ENCODE results near the gene DUSP5.

DUSP5 gene

DNA sequence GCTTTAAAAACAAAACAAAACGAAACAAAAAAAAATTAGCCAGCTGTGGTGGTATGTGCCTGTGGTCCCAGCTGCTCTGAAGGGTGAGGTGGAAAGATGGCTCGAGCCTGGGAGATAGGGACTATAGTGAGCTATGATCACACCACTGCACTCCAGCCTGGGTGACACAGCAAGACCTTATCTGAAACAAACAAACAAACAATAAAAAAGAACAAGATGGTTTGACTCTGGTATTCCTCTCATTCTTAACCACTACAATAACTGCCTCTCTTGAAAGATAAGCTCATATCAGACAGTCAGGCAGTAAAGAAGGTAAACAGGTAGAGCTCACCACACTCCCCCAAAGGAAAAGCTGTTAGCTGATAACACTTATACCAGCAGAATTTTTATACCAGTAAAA is 14.1 kb upstream of the DUSP5 start:
- DNase-seq: no peak

DNA sequence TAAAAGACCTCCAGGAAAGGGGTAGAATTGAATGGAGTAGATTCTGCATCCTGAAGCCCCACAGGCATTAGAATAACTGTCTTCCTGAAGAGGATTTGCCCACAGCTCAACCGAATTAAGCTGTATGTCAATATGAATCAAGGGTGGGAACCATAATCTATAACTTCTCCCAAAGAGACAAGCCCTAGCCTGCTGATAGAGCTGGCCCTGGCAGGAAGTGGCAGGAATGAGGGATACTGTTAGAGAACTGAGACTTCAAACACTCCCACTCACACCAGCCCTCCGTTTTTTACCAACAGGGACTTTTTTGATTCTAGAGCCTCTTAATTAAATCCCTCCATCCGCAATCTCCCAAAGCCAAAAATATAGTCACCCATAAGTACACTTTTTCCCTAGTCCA is 12.2 kb upstream of the DUSP5 start:
- no peak for DNase-seq

DNA sequence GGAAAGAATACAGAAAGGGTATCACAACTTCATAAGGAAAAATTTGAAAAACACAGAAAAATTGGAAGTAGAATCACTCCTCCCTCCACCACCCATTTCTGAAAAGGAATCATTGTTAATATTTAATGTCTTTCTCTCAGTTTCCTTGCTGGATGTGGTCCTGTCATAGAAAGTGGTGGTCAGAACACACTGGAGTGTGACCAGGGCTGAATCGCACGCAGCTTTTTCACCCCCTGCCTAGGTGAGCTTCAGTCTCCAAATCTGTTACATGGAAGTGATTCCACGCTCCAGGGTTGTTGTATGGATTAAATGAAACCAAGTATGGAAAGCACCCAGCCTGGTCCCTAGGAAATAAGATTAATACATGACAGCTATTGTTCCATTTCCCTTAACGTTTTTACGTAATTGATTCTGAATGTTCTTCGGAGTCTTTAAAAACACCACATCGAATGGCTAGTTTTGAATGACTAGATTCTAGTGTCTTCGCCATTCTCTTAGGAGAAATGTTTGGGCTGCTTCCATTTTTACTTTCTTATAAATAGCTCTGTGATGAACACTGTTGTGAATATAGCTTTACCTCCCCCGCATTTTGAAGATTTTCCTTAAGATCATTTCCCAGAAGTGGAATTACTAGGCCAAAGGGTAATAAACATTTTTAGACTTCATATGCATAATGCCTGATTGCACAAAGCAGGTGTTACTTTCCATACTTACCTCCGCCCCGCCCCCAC is 10.9 kb upstream of the DUSP5 start:
- no peak for DNase-seq

DNA sequence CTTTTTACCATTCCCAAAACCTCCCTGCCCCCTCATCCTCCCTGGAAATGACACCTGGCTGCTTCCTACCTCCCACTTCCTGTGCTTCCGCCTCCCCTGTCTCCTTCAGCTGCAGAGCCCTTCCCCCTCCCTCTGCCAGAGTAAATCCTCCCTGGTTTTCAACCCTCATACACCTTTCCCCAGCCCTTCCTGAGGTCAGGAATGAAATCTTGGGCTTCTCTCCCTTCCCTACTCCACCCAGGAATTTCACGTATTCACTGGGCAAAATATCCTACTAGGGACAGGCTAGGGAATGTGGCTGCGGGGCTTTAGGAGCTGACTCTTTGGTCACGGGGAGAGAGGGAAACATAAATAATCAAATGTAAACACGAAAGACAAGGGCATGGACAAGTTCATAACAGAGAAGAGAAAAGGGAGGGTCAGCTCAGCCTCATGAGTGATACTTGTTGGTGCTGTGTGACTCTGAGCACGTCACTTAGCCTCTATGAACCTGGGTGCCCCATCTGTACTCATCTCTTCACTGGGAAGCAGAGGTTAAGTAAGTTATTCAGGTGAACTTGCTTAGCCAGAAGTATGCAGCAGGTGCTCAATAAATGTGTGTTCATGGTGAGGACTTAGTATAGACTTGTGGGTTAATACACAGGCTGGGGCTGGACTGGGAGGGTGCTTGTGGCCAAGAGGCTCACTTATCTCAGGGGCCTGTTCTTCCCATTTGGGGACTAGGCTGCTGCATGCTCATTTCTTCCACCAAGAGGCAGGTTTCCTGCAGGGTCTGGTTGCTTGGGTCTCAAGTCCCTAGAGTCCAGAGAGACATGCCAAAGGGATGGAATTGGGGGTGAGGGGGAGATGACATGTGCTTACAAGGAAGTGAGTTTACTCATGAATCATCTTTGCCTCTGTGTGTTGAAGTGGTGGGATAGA is 10.0 kb upstream of the DUSP5 start:
- DNase-seq: no peak

DNA sequence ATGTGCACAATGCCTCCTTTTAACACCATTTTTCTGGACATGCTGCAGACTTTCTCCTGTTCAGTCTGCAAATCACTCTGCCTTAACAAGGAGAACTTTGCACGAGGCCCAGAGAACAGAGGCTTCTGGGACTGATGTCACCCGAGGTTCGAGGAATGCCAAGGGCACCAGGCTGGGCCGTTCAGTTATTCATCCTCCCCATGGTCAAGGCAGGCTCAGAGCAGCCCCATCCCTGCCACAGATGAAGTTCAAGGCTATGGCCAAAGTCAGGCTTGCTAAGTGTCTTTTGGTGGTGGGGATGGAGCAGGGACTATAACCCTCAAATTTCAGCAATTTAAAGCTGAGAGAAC is 9.4 kb upstream of the DUSP5 start:
- no peak for DNase-seq

DNA sequence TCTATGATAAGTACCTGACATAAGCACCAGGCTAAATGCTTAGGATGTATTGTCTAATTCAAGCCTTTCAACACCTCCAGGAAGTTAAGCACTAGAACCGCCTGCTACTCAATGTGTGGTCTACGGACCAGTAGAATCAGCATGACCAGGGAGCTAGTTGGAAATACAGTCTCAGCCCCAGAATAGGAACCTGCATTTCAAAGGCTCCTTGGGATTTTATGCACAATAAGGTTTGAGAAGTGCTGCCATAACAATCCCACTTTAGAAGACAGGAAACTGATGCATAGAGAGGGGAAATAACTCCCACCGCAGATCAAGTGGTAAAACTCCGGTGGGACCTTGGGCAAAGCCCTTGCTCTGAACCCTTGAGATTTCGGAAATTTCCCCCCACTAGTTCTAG is 8.8 kb upstream of the DUSP5 start:
- DNase-seq: no peak

DNA sequence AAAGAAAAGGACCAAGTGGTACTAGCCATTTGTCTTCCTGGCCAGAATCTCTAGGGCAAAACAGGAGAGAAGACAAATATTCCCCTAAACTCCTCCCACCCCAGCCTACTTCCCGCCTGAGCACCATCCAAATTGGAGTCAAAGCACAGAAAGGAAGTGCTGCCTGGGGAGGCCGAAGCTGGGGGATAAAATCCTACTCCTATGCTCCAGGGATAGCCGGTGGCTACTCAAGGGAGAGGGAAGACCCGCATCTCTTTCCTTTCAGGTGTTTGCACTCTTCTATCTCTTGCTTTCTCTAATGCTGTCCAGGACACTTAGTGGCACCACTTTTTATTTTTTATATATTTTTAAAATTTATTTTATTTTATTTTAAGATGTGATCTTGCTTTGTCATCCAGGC is 7.1 kb upstream of the DUSP5 start:
- no peak for DNase-seq

DNA sequence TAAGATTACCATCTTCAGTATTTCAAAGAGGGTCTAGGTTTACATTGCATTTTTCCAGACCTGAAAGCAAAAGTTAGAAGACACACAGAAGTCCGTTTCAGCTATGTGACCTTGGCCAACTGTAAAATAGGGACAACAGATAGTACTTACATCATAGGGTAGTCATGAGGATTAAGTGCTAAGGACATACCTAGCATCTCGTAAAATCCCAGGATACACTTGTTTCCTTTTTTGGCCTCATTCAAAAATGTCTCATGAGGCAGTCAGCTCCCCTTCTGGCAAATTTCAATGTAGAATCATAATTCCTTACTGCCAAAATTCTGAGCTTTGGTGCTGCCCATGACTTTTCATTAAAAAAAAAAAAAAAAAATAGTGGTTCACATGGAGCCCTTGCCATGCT is 6.4 kb upstream of the DUSP5 start:
- DNase-seq: no peak

DNA sequence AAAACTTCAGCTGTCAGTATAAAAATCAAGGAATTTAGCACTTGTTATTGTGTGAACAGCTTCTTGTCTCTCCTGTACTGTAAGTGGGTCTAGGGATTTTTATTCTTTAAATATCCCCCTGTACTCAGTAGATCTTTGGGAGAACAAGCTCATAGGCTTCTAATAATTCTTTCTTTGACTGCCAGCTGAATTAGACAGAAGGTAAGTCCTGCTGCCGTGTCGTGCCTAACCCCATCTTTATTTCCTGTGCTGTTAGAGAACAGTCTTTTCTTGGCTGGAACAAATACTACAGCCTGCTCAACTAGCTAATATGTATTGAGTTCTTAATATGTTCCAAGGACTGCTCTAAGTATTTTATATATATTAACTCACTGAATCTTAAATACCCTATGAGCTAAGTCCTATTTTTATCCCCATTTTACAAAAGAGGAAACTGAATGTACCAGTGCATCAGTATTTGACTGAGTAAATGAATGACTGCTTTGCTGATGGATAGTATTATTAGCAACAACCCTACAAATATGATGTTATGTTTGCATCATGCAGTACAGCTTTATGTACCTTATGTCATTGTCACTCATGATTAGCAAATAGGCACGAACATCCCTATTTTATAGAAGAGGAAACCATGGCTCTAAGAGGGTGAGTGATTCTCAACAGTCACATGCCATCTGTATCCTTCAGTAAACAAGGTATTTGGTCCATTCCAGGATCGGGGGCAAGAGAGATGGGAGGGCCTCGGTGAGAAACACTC is 5.5 kb upstream of the DUSP5 start:
- DNase-seq: no peak

DNA sequence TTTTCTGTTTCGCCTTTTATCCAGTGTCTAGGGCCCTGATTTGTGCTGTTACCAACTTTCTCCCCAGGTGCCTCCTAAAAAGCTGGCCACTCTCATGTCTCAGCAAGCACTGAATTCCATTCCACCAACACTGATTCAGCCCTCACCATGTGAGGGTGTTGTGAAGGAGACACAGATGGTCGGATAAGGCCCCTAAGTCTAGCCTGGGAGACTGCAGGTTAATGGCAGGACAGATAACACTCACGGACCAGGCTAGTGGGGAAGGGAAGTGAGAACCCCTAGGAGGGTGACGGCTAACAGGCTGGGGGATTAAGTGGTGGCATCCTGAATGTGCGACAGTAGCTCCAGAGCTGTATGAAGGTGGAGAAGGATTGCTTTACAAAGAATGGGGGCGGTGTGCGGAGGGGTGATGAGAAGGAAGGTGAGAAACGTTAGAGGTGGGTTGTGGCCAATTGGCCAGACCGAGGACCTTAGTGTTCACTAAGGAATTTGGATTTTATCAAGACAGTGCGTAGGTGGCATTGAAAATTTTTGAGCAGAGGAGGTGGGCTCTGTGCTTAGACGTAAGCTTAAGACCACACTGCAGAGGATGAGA is 3.8 kb upstream of the DUSP5 start:
- DNase-seq: no peak

DNA sequence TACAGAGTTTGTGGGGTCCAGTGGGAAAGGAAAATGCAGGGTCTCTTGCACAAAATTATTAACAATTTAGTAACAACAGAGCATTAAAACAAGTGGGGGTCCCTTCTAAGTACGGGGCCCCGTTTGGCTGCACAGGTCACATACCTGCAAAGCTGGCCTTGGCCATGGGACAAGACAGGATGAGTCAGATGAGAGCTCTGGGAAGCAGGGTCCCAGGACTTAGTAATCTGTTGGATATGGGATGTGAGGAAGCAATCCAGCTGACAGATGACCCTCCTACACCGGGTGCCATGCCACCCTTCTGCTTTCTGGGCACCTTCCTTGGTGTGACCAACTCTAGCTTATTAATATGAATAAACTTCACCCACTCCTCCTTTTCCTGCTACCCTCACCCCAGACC is 3.2 kb upstream of the DUSP5 start:
- DNase-seq: no peak

DNA sequence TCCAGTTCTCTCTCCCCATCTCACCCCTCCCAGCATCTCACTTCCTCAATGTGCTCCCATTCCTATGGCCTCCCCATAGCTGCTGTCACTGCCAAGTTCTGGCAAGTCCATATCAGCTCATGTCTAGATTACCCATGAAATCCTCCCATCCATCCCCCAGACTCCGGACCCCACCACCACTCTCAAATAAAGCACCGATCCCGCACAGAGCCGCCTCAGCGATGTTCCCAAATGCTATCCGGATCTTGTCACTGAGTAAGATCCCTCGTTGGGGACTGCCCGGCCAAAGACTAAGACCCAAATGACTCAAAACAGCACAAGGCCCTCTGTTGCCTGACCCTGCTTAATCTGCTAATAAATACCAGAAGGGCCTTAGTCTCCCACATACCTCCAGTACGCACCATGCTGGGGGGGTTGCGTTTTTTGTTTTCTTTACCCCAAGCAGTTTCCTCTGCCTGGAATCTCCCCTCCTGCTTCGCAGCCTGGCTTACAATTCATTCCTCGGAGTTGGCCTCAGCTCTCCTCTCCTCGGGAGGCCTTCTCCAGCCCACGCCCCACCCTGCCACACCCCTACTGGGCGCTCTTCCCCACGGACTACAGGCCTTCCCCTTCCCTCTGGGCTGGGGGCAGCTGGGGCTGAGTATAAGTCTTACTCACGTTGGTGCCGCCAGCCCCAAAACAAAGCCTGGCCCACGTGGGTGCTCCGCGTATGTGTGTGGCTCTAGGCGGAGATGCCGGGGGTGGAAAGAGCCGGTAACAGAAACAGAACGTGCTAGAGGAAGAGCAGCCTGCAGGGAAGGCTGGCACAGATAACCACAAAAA is 1.8 kb upstream of the DUSP5 start:
- no peak for DNase-seq

DNA sequence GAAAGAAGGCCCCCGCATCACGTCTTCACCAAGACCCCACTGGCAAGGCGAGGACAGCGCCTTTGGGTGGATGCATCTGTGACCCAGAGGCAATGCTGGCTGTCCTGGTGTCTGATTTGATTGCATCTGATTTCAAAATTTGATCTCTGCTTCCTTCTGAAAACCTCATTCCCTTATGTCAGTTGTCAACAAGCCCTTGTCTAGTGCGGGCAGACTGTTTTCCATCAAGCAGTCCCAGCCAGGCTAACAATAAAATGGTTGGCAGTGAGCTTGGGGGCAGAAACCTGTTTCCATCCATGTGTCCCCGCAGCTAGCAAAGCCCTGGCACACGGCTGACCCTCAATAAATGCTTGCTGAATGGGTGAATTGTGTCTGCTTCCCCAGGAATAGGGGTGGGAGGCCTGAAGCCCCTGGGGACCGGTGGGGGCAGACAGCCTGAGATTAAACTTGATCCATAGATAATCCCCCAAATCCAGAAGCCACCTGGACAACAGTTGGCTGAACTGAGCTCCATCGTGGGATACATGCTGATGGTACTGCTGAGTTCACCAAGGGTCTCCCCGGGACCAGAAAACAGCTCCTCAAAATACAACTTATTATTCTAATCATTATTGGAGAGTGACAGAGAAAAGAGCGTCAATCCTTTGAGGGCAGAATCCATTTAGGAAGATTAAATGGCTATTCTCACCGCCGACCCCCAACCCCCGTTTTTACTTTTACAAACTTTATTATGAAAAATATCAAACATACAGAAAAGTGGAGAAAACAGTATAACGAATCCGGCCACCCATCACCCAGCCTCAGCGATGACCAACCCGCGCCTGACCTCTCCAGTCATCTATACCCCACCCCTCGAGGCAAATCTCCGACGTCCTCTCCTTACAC is 912 bp upstream of the DUSP5 start:
- no peak for DNase-seq

DNA sequence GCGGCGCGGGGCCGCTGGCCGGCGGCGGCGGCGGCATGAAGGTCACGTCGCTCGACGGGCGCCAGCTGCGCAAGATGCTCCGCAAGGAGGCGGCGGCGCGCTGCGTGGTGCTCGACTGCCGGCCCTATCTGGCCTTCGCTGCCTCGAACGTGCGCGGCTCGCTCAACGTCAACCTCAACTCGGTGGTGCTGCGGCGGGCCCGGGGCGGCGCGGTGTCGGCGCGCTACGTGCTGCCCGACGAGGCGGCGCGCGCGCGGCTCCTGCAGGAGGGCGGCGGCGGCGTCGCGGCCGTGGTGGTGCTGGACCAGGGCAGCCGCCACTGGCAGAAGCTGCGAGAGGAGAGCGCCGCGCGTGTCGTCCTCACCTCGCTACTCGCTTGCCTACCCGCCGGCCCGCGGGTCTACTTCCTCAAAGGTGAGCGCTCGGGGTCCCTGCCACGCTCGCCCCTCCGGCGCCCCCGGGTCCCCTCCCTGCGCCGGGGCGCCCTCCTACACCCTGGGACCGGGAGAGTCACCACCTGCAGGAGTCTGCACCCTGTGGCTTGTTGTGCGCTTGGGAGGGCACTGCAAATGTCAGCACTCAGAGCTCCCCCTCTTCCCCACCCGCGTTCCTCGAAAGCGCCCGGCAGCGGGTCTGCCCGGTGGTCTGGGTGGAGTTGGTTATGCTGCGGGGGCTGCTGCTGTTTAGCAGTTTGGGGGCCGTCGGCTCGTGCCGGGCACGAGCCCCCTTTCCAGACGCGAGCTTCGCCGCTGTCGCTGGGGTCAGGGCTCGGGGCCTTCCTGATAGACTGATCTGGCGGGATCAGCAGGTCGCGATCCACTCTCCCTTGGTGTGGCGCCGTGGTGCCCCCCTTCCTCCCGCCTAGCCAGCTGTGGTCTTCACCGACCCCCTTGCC is 627 bp downstream of the DUSP5 start:
- DNase-seq: no peak

DNA sequence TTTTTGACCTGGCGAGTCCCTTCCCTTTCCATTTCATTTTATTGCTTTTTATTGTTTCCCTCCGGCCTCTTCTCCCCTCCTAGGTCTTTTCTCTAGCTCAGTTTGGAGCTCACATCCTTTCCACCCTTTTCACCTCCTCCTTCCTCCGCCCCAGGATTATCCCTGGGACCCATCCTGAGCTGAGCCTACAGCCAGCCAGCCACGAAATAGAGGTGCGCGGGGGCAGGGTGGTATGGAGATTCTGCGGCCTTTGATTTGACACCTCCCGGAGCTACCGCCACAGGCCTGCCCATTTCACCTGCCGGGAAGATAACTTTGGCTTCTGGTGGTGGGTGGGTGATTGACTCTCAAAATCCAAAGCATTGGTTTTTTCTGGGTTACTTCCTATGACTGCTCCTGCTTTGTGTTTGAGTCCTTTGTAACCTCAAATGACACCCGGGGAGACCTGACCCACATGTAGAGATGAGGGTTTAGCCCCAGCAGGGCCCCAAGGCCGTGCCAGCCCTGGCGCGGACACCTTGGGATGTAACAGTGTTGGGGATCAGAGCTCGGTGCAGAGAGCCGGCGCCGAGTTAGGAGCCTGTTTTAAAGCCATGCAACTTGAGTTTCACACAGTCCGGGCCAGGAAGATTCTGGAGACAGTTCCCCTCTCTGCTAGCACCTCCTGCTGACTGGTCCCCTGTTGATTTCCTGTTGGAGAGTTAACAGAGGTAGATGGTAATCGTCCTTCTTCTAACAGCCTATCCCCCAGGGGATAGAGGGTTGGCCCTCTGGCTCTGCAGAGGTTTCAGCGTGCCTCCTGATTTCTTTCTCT is 1.5 kb downstream of the DUSP5 start:
- DNase-seq: no peak

DNA sequence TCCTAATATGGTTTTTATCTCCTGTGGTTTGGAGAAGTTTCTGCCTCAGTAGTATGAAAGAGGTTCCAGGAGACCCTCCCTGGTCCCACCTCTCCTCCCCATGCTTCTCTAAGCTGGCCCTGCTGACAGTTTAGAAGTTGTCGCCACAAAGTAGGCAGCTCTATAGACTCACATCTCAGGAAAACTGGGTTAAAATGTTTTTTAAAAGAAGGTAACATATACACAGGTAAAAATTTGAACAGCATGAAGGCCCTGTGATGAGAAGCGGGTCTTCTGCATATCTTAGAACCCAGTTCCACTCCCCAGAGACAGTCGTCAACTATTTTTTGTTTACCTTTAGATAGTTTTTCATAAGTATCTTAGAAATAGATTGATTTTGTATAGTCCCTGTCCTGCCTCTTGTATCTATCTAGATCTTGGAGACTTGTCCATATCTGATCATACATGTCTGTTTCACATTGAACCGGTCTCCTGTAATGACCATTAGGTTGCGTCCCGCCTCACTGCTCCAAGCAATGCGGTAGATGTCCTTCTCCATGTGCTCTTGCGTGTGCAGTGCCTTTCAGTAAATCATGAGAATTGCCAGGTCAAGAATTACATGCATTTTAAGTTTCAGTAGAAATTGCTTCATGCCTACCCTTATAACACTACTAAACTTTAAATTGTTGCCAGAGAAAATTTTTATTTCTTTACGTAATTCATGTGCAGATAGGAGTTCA is 2.2 kb downstream of the DUSP5 start:
- no peak for DNase-seq

DNA sequence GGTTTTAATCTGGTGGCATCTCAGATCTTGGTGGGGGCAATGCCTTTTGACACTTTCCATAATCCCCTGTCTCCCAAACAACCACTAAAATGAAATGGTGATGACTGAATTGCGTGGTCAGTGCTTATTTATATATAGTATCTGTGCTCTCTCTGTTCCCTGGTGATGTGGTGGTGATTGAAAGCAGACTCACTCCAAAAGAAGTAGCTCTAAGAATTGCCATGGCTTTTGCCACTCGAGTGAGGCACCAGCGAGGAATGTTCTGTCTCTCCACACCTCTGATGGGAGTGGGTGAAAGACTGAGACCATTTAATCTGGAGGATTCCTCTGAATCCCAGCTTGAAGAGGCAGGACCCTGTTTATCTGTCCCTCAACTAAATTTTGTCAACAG is 2.8 kb downstream of the DUSP5 start:
- no peak for DNase-seq

DNA sequence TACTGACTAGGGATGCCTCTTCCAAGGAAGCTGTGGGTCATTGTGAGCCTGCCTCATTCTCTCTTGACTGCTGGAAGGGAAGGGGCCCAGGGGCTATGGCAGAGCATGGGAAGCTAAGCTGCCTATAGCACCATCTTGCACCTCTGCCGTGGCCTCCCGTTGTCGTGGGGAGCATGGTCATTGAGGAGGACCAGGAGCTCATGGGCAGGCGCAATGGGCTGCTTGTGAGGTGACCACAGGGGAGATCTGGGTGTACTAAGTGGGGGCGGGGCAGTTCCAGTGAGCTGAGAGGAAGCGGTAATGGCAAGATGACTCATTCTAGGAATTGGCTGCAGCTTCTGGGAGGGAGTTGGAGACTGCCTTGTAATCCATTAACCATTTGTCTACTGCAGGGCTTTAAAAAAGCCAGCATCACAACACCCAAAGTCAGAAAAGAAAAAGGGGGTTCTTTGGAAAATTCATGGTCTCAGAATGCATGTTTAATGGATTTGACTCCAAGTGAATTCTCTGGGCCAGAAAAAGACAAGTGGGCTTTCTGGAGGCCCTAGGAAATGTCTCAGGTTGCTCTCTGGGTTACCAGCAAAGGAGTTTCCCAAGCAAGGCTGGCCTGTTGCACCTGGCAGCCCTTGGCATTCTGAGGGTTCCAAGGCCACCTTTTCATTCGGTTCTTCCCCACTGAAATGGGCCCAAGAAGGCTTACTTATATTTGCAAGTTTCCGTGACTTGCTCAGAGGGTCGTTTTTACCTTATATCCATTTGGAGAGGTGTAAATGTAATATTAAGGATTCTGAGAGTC is 3.6 kb downstream of the DUSP5 start:
- DNase-seq: peak; percentile 13

Measured in NCI-H2029 (cell line).